HCEC 1CT (cell line): Measurements from ENCODE around the gene LGALS3.

Experiments used
- DNase-seq: peaks from one replicate; pipeline ENCODE4 v3.0.0-alpha.2; 2017

The LGALS3 gene

GRCh38 chr14:55191203-55192053 lies 62.4 kb downstream of the LGALS3 start, which contains the start of gene DLGAP5:
Gene DLGAP5 (minus strand): TSS chr14:55191585. CDS start chr14:55189179, 2,406 bp downstream.
- peak; percentile 95 for DNase-seq

- DNase-seq, result no peak
Observed at GRCh38 chr14:55192054-55192621, 63.1 kb downstream of the LGALS3 start.

GRCh38 chr14:55194656-55195355 lies 65.8 kb downstream of the LGALS3 start:
- DNase-seq, result no peak
